Mesenchymal stem cell (in vitro differentiated cells and primary cell): Measurements from ENCODE around the gene BCL7C.

ENCODE experiments used
- DNase-seq: peaks from one replicate; pipeline ENCODE4 v3.0.0-alpha.2; 2013
- H2AFZ ChIP-seq: one replicate; pipeline ENCODE4 v1.6.1; 2013; ENCODE audit warnings: low read depth, mild to moderate bottlenecking, control low read depth, inconsistent platforms, low read length, moderate library complexity
- H2AK5ac ChIP-seq: 2 replicates; pipeline ENCODE4 v1.6.1; 2013; ENCODE audit warnings: low read length, moderate library complexity, mild to moderate bottlenecking, inconsistent platforms; ENCODE audit not compliant: severe bottlenecking
- H2BK120ac ChIP-seq: one replicate; pipeline ENCODE4 v1.6.1; 2013; ENCODE audit warnings: low read depth, mild to moderate bottlenecking, inconsistent platforms, low read length, moderate library complexity
- H2BK12ac ChIP-seq, 2 experiments: one replicate each; pipeline ENCODE4 v1.6.1; 2013; ENCODE audit warnings: inconsistent platforms in 2 of 2, low read length in 2 of 2, mild to moderate bottlenecking in 2 of 2, moderate library complexity in 2 of 2, control low read depth in 1 of 2
- H2BK15ac ChIP-seq: one replicate; pipeline ENCODE4 v1.6.1; 2013; ENCODE audit warnings: mild to moderate bottlenecking, low read depth, inconsistent platforms; ENCODE audit not compliant: poor library complexity, severe bottlenecking
- H2BK5ac ChIP-seq: 2 replicates; pipeline ENCODE4 v1.6.1; 2013; ENCODE audit warnings: low read depth, mild to moderate bottlenecking, low read length, control low read depth, inconsistent platforms; ENCODE audit not compliant: poor library complexity, severe bottlenecking
- H3K14ac ChIP-seq, 2 experiments: one replicate each; pipeline ENCODE4 v1.6.1; 2013; ENCODE audit warnings: inconsistent platforms in 2 of 2, low read length in 2 of 2, control low read depth in 1 of 2, mild to moderate bottlenecking in 1 of 2, moderate library complexity in 1 of 2
- H3K18ac ChIP-seq, 2 experiments: one replicate each; pipeline ENCODE4 v1.6.1; 2013; ENCODE audit warnings: inconsistent platforms in 2 of 2, low read length in 2 of 2, control low read depth in 1 of 2, low read depth in 1 of 2, mild to moderate bottlenecking in 1 of 2
- H3K23ac ChIP-seq, 2 experiments: one replicate each; pipeline ENCODE4 v1.6.1; 2013; ENCODE audit warnings: inconsistent platforms in 2 of 2, low read length in 2 of 2, mild to moderate bottlenecking in 2 of 2, moderate library complexity in 2 of 2, control low read depth in 1 of 2
- H3K27ac ChIP-seq: 2 replicates; pipeline ENCODE4 v1.5.1; 2013; ENCODE audit warnings: mild to moderate bottlenecking, moderate library complexity, low read length, control low read depth, inconsistent platforms; ENCODE audit not compliant: poor library complexity, severe bottlenecking
- H3K27me3 ChIP-seq, 2 experiments: 2 replicates each; pipeline versions ENCODE4 v1.6.1 to v1.7.0; 2013; ENCODE audit warnings: low read length in 2 of 2, mild to moderate bottlenecking in 2 of 2, moderate library complexity in 2 of 2, control low read depth in 1 of 2, inconsistent platforms in 1 of 2; ENCODE audit not compliant: control insufficient read depth in 1 of 2, insufficient read depth in 1 of 2
- H3K36me3 ChIP-seq, 2 experiments: 2 replicates each; pipeline versions ENCODE4 v1.6.1 to v1.7.0; 2013; ENCODE audit warnings: low read length in 2 of 2, control low read depth in 1 of 2, inconsistent platforms in 1 of 2, low read depth in 1 of 2, mild to moderate bottlenecking in 1 of 2; ENCODE audit not compliant: insufficient read depth in 2 of 2, control insufficient read depth in 1 of 2
- H3K4ac ChIP-seq, 2 experiments: one replicate each; pipeline ENCODE4 v1.6.1; 2013; ENCODE audit warnings: inconsistent platforms in 2 of 2, low read length in 2 of 2, mild to moderate bottlenecking in 2 of 2, moderate library complexity in 2 of 2, control low read depth in 1 of 2, low read depth in 1 of 2
- H3K4me1 ChIP-seq: 2 replicates; pipeline ENCODE4 v1.6.1; 2013; ENCODE audit warnings: low read depth, low read length, control low read depth; ENCODE audit not compliant: control insufficient read depth, insufficient read depth
- H3K4me2 ChIP-seq: 2 replicates; pipeline ENCODE4 v1.6.1; 2013; ENCODE audit warnings: low read length, mild to moderate bottlenecking, inconsistent platforms; ENCODE audit not compliant: poor library complexity, severe bottlenecking
- H3K4me3 ChIP-seq, 2 experiments: 2 replicates each; pipeline versions ENCODE4 v1.5.1 to v1.7.0; 2013; ENCODE audit warnings: low read length in 2 of 2, mild to moderate bottlenecking in 2 of 2, control low read depth in 1 of 2, low read depth in 1 of 2; ENCODE audit not compliant: insufficient read depth in 1 of 2
- H3K79me1 ChIP-seq: replicated peaks from 2 replicates; pipeline ENCODE4 v1.6.1; 2013; ENCODE audit warnings: mild to moderate bottlenecking, control low read depth, low read length, inconsistent platforms; ENCODE audit not compliant: poor library complexity, severe bottlenecking
- H3K9ac ChIP-seq: 2 replicates; pipeline ENCODE4 v1.7.0; 2013; ENCODE audit warnings: mild to moderate bottlenecking, low read length, moderate library complexity
- H3K9me3 ChIP-seq: 2 replicates; pipeline ENCODE4 v1.7.0; 2013; ENCODE audit warnings: mild to moderate bottlenecking, low read length; ENCODE audit not compliant: control insufficient read depth
- H4K8ac ChIP-seq: one replicate; pipeline ENCODE4 v1.6.1; 2013; ENCODE audit warnings: inconsistent platforms, mild to moderate bottlenecking, low read length, moderate library complexity
- H4K91ac ChIP-seq: one replicate; pipeline ENCODE4 v1.6.1; 2013; ENCODE audit warnings: mild to moderate bottlenecking, low read length, inconsistent platforms
- WGBS: methylation state at CpG from one replicate; pipeline ENCODE4 v1.1.7; 2013; ENCODE audit warnings: mixed read lengths; 5-methylcytosine and 5-hydroxymethylcytosine counted together

BCL7C gene

DNA sequence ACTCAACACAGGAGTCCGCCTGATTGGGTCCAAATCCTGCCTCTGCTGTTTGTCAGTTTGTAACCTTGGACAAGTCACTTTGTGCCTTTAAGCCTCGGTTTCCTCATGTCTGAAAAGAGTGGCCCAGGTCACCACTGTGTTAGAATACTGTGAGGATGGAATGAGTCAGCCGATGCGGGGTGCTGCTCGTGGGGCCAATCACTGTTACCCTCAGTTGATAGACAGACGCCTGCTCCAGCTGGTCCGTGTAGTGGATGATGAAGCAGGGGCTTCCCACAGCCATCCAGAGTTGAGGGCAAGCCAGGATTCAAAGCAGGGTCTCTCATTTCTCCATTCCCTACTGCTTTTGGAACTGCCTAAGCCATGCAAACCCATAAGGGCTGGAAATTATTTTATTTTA is 35.3 kb upstream of the BCL7C start:
- H4K91ac ChIP-seq = no peak overlapping the region
- peaks cover 57% of the 10 kb centered on the region for H3K79me1 ChIP-seq
- no peak overlapping the region for H4K8ac ChIP-seq
- H3K4me3 ChIP-seq = no peak overlapping the region
- no peak overlapping the region for H3K23ac ChIP-seq
- no peak overlapping the region for H3K14ac ChIP-seq
- H2AK5ac ChIP-seq = no peak overlapping the region
- no peak for DNase-seq
- no peak overlapping the region for H2AFZ ChIP-seq
- no peak overlapping the region for H2BK12ac ChIP-seq
- H3K36me3 ChIP-seq = peaks cover 52 to 76% of the 10 kb centered on the region in 2 experiments
- H3K18ac ChIP-seq = no peak overlapping the region
- H3K27ac ChIP-seq = no peak overlapping the region
- H3K4me2 ChIP-seq = no peak overlapping the region
- H3K4ac ChIP-seq = no peak overlapping the region
- H3K9ac ChIP-seq = no peak overlapping the region
- peaks cover 24% of the 10 kb centered on the region for H3K4me1 ChIP-seq
- H2BK5ac ChIP-seq = no peak overlapping the region
- H2BK15ac ChIP-seq = no peak overlapping the region
- no peaks in the 10 kb centered on the region for H3K27me3 ChIP-seq
- no peaks in the 10 kb centered on the region for H3K9me3 ChIP-seq
- no peak overlapping the region for H2BK120ac ChIP-seq
- WGBS = 92% methylated on average over 7 of the region's 7 CpGs

GRCh38 chr16:30928390-30928789 is 34.5 kb upstream of the BCL7C start:
- no peak overlapping the region for H3K9ac ChIP-seq
- H2AK5ac ChIP-seq = no peak overlapping the region
- DNase-seq = no peak
- no peak overlapping the region for H2BK12ac ChIP-seq
- peaks cover 24% of the 10 kb centered on the region for H3K4me1 ChIP-seq
- no peak overlapping the region for H2BK5ac ChIP-seq
- no peak overlapping the region for H2BK15ac ChIP-seq
- no peak overlapping the region for H3K4me3 ChIP-seq
- no peak overlapping the region for H4K8ac ChIP-seq
- H3K14ac ChIP-seq = no peak overlapping the region
- no peak overlapping the region for H4K91ac ChIP-seq
- H3K79me1 ChIP-seq = peaks cover 54% of the 10 kb centered on the region
- H2AFZ ChIP-seq = no peak overlapping the region
- 100% methylated on average over 10 of the region's 11 CpGs for WGBS
- no peak overlapping the region for H3K23ac ChIP-seq
- no peak overlapping the region for H3K18ac ChIP-seq
- no peak overlapping the region for H3K4ac ChIP-seq
- no peak overlapping the region for H2BK120ac ChIP-seq
- peaks cover 50 to 68% of the 10 kb centered on the region in 2 experiments for H3K36me3 ChIP-seq
- no peaks in the 10 kb centered on the region for H3K9me3 ChIP-seq
- H3K27ac ChIP-seq = no peak overlapping the region
- H3K27me3 ChIP-seq = no peaks in the 10 kb centered on the region
- no peak overlapping the region for H3K4me2 ChIP-seq

GRCh38 chr16:30927789-30928378 is 34.0 kb upstream of the BCL7C start:
- no peak overlapping the region for H2BK5ac ChIP-seq
- H3K18ac ChIP-seq = no peak overlapping the region
- H3K4me2 ChIP-seq = no peak overlapping the region
- no peak overlapping the region for H2BK120ac ChIP-seq
- H3K36me3 ChIP-seq = peaks cover 49 to 67% of the 10 kb centered on the region in 2 experiments
- no peak overlapping the region for H3K14ac ChIP-seq
- no peaks in the 10 kb centered on the region for H3K27me3 ChIP-seq
- H3K9me3 ChIP-seq = no peaks in the 10 kb centered on the region
- no peak overlapping the region for H2AK5ac ChIP-seq
- peaks cover 24% of the 10 kb centered on the region for H3K4me1 ChIP-seq
- H4K91ac ChIP-seq = no peak overlapping the region
- H2BK15ac ChIP-seq = no peak overlapping the region
- H3K9ac ChIP-seq = no peak overlapping the region
- no peak overlapping the region for H3K27ac ChIP-seq
- peak overlapping the region; percentile 7 for H4K8ac ChIP-seq
- H3K4ac ChIP-seq = no peak overlapping the region
- DNase-seq = peak; percentile 22
- no peak overlapping the region for H2BK12ac ChIP-seq
- H3K79me1 ChIP-seq = peaks cover 54% of the 10 kb centered on the region
- no peak overlapping the region for H3K4me3 ChIP-seq
- H2AFZ ChIP-seq = no peak overlapping the region
- no peak overlapping the region for H3K23ac ChIP-seq
- 75% methylated on average over 15 of the region's 15 CpGs for WGBS

DNA sequence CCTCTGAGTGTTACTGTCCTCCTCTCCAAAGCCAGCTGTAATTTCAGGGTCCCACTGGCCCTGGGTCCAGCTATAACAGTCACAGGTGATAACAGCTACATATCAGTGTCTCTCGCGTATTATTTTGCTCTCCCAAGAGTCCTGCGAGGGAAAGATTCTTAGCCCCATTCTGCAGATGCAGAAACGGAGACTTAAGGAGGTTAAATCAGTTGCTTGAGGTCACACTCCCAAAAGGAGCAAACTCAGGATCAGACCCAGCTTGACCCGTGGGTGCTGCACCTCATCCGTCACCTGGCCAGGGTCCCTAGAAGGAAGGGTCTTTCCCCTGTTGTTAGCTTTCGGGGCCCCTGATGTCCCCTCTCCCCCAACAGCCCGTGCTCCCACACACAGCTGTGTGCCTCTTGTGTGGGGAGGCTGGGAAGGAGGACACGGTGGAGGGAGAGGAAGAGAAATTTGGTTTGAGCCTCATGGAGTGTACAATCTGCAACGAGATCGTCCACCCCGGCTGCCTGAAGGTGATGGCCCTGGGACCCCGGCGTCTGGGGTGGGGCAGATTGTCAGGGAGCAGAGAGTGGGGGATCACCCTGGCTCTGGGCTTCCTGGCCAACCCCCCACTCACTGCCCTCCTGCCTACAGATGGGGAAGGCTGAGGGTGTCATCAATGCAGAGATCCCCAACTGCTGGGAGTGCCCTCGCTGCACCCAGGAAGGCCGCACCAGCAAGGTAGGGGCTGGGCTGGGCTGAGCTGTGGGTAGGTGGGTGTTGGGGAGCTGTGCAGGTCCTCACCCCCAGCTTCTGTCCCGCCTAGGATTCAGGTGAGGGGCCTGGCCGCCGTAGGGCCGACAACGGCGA is 33.3 kb upstream of the BCL7C start:
- no peak overlapping the region for H3K4me2 ChIP-seq
- H3K4me1 ChIP-seq = peaks cover 24% of the 10 kb centered on the region
- no peak for DNase-seq
- no peak overlapping the region for H3K9ac ChIP-seq
- peak overlapping the region; percentile 7 for H4K8ac ChIP-seq
- 97% methylated on average over 20 of the region's 22 CpGs for WGBS
- H2AK5ac ChIP-seq = no peak overlapping the region
- no peak overlapping the region for H3K4ac ChIP-seq
- H3K18ac ChIP-seq = no peak overlapping the region
- H3K23ac ChIP-seq = no peak overlapping the region
- H3K4me3 ChIP-seq = no peak overlapping the region
- no peak overlapping the region for H3K27ac ChIP-seq
- no peak overlapping the region for H3K14ac ChIP-seq
- no peak overlapping the region for H2AFZ ChIP-seq
- no peaks in the 10 kb centered on the region for H3K9me3 ChIP-seq
- peak overlapping the region; percentile 57 for H4K91ac ChIP-seq
- H2BK12ac ChIP-seq = no peak overlapping the region
- no peaks in the 10 kb centered on the region for H3K27me3 ChIP-seq
- H2BK5ac ChIP-seq = no peak overlapping the region
- H3K79me1 ChIP-seq = peaks cover 49% of the 10 kb centered on the region
- H2BK120ac ChIP-seq = no peak overlapping the region
- no peak overlapping the region for H2BK15ac ChIP-seq
- H3K36me3 ChIP-seq = peaks cover 43 to 61% of the 10 kb centered on the region in 2 experiments
